Ishikawa (cell line): ENCODE results near the gene METTL8.

Source experiments
- MAX ChIP-seq: IDR thresholded peaks from 2 replicates; pipeline ENCODE4 v1.6.1; 2012
- REST ChIP-seq: IDR thresholded peaks from 2 replicates; pipeline ENCODE4 v1.6.1; 2012; ENCODE audit warnings: low read depth, mild to moderate bottlenecking
- TAF1 ChIP-seq: IDR thresholded peaks from 2 replicates; pipeline ENCODE4 v1.6.1; 2012; ENCODE audit warnings: low read depth, mild to moderate bottlenecking
- YY1 ChIP-seq: IDR thresholded peaks from 2 replicates; pipeline ENCODE4 v1.6.1; 2012; ENCODE audit warnings: low read depth

GRCh38 chr2:171317492-171318125, 116.2 kb downstream of the METTL8 start:
- no peak for TF ChIP-seq TAF1
- no peak for TF ChIP-seq REST
- TF ChIP-seq MAX: no peak
- TF ChIP-seq YY1: no peak
